Vagina (tissue), 2 donors: ENCODE results near the gene RCAN1. TPM values are rescaled to one million over a fixed set of nuclear protein-coding genes. Genes with fewer than 3 reads are reported as not detected.

ENCODE experiments used
- DNase-seq, 2 donors: peaks; one replicate each; pipeline ENCODE4 v3.0.0-alpha.2; 2017; ENCODE audit errors: extremely low spot score in 2 of 2
- H3K27ac ChIP-seq: fragments of 200-600 bp; sonication (generic); one replicate; pipeline ENCODE4 v1.5.1; 2019
- H3K27me3 ChIP-seq: fragments of 200-600 bp; sonication (generic); one replicate; pipeline ENCODE4 v1.5.1; 2019
- H3K36me3 ChIP-seq, 2 donors: fragments of 200-600 bp; sonication (generic); one replicate each; pipeline ENCODE4 v1.5.1; 2017 to 2019
- H3K4me1 ChIP-seq: fragments of 200-600 bp; sonication (generic); one replicate; pipeline ENCODE4 v1.5.1; 2019
- H3K4me3 ChIP-seq, 2 donors: fragments of 200-600 bp; sonication (generic); 1 replicate in 1 of 2; 2 replicates in 1 of 2; pipeline ENCODE4 v1.5.1; 2016 to 2019
- H3K9me3 ChIP-seq: fragments of 200-600 bp; sonication (generic); one replicate; pipeline ENCODE4 v1.5.1; 2019
- POLR2A ChIP-seq, 2 donors: fragments of 450-650 bp; IDR thresholded peaks; one replicate each; pipeline ENCODE4 v1.6.1; 2017; ENCODE audit warnings: antibody characterized with exemption in 2 of 2, mild to moderate bottlenecking in 2 of 2, moderate library complexity in 2 of 2
- POLR2AphosphoS5 ChIP-seq, 2 donors: sonication (generic); formaldehyde crosslinking; IDR thresholded peaks; one replicate each; pipeline ENCODE4 v1.9.0; 2017; ENCODE audit warnings: antibody characterized with exemption in 2 of 2, mild to moderate bottlenecking in 2 of 2, low read depth in 1 of 2; ENCODE audit not compliant: insufficient read depth in 1 of 2
- intact Hi-C: fragments of 100-400 bp; cut with DNase I; formaldehyde crosslinking; loops from one replicate; pipeline ENCODE4 v1.15.1; 2023
- total RNA-seq: library from RNA; depleted of rRNA; stranded (reverse); fragments of >200 nt; gene quantifications from one replicate; pipeline ENCODE4 v1.2.3, GENCODE V29; 2016
- TF ChIP-seq, protein P1 (sequence below), 3 experiments: fragments of 450-650 bp in 2 of 3; fragments of 200-600 bp in 1 of 3; sonication (generic) in 1 of 3; IDR thresholded peaks; one replicate each; pipeline ENCODE4 v1.5.1; 2017 to 2019; ENCODE audit warnings: antibody characterized with exemption in 3 of 3, mild to moderate bottlenecking in 2 of 3, moderate library complexity in 2 of 3

RCAN1 gene
- total RNA-seq, 1 donor from 2014 or later = 29.2 TPM

DNA sequence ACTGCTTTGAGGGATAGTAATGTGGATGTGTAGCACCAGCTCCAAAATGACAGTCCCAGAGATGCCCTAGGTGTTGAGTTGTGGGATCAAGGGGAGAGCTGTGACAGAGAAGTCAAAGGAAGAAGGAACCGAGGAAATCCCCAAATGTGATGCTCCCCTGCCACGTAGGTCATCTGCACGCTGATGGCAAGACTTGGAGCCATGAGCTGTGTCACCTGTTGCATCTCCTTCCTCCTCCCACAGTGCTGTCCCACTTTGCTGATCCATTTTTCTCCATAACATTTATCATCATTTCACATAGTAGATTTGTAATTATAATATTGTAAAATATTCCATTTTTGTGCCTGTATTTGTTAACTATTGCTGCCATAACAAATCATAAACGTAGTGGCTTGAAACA, 17.6 kb upstream of the RCAN1 start:
- TF ChIP-seq, protein P1, sequence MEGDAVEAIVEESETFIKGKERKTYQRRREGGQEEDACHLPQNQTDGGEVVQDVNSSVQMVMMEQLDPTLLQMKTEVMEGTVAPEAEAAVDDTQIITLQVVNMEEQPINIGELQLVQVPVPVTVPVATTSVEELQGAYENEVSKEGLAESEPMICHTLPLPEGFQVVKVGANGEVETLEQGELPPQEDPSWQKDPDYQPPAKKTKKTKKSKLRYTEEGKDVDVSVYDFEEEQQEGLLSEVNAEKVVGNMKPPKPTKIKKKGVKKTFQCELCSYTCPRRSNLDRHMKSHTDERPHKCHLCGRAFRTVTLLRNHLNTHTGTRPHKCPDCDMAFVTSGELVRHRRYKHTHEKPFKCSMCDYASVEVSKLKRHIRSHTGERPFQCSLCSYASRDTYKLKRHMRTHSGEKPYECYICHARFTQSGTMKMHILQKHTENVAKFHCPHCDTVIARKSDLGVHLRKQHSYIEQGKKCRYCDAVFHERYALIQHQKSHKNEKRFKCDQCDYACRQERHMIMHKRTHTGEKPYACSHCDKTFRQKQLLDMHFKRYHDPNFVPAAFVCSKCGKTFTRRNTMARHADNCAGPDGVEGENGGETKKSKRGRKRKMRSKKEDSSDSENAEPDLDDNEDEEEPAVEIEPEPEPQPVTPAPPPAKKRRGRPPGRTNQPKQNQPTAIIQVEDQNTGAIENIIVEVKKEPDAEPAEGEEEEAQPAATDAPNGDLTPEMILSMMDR (IDR thresholded peaks at IDR 0.05) = no peak
- TF ChIP-seq POLR2AphosphoS5 (IDR thresholded peaks at IDR 0.05; ENCODE audit: insufficient read depth in 1 of 2, low read depth in 1 of 2) (no peak), POLR2A (IDR thresholded peaks at IDR 0.05) (no peak)
- no peak overlapping the region for H3K4me3 ChIP-seq

GRCh38 chr21:34630536-34631143, 15.7 kb upstream of the RCAN1 start:
- Histone ChIP-seq H3K9me3 (no peaks in the 10 kb centered on the region), H3K4me1 (no peaks in the 10 kb centered on the region), H3K4me3 (no peak overlapping the region), H3K27me3 (no peaks in the 10 kb centered on the region), H3K27ac (no peak overlapping the region), H3K36me3 (no peaks in the 10 kb centered on the region)
- intact Hi-C loops = no loop called here
- DNase-seq = no peak
- no peak for TF ChIP-seq POLR2A (IDR thresholded peaks at IDR 0.05)
- TF ChIP-seq, protein P1 (IDR thresholded peaks at IDR 0.05) = peak; percentile 54 to 73 (median 71)
- TF ChIP-seq POLR2AphosphoS5 (IDR thresholded peaks at IDR 0.05; ENCODE audit: insufficient read depth in 1 of 2, low read depth in 1 of 2) = peak in 1 of 2 donors; percentile 18

More for the DNA sequence above, 17.6 kb upstream of the RCAN1 start:
- Histone ChIP-seq H3K27ac (no peak overlapping the region), H3K9me3 (no peaks in the 10 kb centered on the region), H3K27me3 (no peaks in the 10 kb centered on the region), H3K36me3 (no peaks in the 10 kb centered on the region), H3K4me1 (no peaks in the 10 kb centered on the region)
- intact Hi-C loops = no loop called here
- no peak for DNase-seq

- TF ChIP-seq POLR2A (IDR thresholded peaks at IDR 0.05) (no peak), POLR2AphosphoS5 (IDR thresholded peaks at IDR 0.05; ENCODE audit: insufficient read depth in 1 of 2, low read depth in 1 of 2) (no peak)
- TF ChIP-seq, protein P1 (IDR thresholded peaks at IDR 0.05) = no peak
- DNase-seq = no peak
- H3K4me1 ChIP-seq = no peaks in the 10 kb centered on the region
- H3K36me3 ChIP-seq = no peaks in the 10 kb centered on the region
- intact Hi-C loops = no loop called here
- H3K9me3 ChIP-seq = no peaks in the 10 kb centered on the region
- no peaks in the 10 kb centered on the region for H3K27me3 ChIP-seq
- no peak overlapping the region for H3K27ac ChIP-seq
- no peak overlapping the region for H3K4me3 ChIP-seq
Measured at GRCh38 chr21:34626131-34626530, 11.2 kb upstream of the RCAN1 start.

GRCh38 chr21:34625030-34625593, 10.2 kb upstream of the RCAN1 start:
- Histone ChIP-seq H3K4me3 (no peak overlapping the region), H3K4me1 (no peaks in the 10 kb centered on the region), H3K27ac (no peak overlapping the region), H3K9me3 (no peaks in the 10 kb centered on the region), H3K27me3 (no peaks in the 10 kb centered on the region), H3K36me3 (no peaks in the 10 kb centered on the region)
- DNase-seq = no peak
- intact Hi-C loops = no loop called here
- TF ChIP-seq, protein P1 (IDR thresholded peaks at IDR 0.05) = no peak
- no peak for TF ChIP-seq POLR2AphosphoS5 (IDR thresholded peaks at IDR 0.05; ENCODE audit: insufficient read depth in 1 of 2, low read depth in 1 of 2)
- TF ChIP-seq POLR2A (IDR thresholded peaks at IDR 0.05) = no peak

- Histone ChIP-seq H3K27me3 (no peaks in the 10 kb centered on the region), H3K36me3 (no peaks in the 10 kb centered on the region), H3K4me3 (no peak overlapping the region), H3K9me3 (no peaks in the 10 kb centered on the region), H3K27ac (no peak overlapping the region), H3K4me1 (no peaks in the 10 kb centered on the region)
- no peak for DNase-seq
- no peak for TF ChIP-seq POLR2AphosphoS5 (IDR thresholded peaks at IDR 0.05; ENCODE audit: insufficient read depth in 1 of 2, low read depth in 1 of 2)
- intact Hi-C loops = no loop called here
Measured at GRCh38 chr21:34623516-34623915, 8.6 kb upstream of the RCAN1 start.
